Dendritic cell treated with granulocyte-macrophage colony-stimulating factor and Interleukin-4, amounts not matched to agents 40 ng/mL and 50 ng/mL, for 4 days (primary cell): ENCODE measurements around the gene TKTL1.
"Not testable (repeated sequence)": the region's sequence is repeated elsewhere in the genome, so short reads cannot be mapped to it uniquely, and the experiment has no call there.

Experiments used
- H3K27ac Mint-ChIP-seq: one replicate; pipeline ENCODE4 v1.8.0; 2022; ENCODE audit warnings: mild to moderate bottlenecking, mixed read lengths
- H3K27me3 Mint-ChIP-seq: one replicate; pipeline ENCODE4 v1.8.0; 2022; ENCODE audit warnings: mild to moderate bottlenecking, mixed read lengths
- H3K36me3 Mint-ChIP-seq: one replicate; pipeline ENCODE4 v1.8.0; 2022; ENCODE audit warnings: low read depth, mixed read lengths
- H3K4me1 Mint-ChIP-seq: one replicate; pipeline ENCODE4 v1.8.0; 2022; ENCODE audit warnings: low read depth, mixed read lengths
- H3K4me3 Mint-ChIP-seq: one replicate; pipeline ENCODE4 v1.8.0; 2022; ENCODE audit warnings: mild to moderate bottlenecking, moderate library complexity, mixed read lengths
- H3K9me3 Mint-ChIP-seq: one replicate; pipeline ENCODE4 v1.8.0; 2022; ENCODE audit warnings: mixed read lengths
- intact Hi-C: fragments of 100-400 bp; cut with micrococcal nuclease; formaldehyde crosslinking; loops from one replicate; pipeline ENCODE4 v1.15.0; 2022

Gene TKTL1

DNA sequence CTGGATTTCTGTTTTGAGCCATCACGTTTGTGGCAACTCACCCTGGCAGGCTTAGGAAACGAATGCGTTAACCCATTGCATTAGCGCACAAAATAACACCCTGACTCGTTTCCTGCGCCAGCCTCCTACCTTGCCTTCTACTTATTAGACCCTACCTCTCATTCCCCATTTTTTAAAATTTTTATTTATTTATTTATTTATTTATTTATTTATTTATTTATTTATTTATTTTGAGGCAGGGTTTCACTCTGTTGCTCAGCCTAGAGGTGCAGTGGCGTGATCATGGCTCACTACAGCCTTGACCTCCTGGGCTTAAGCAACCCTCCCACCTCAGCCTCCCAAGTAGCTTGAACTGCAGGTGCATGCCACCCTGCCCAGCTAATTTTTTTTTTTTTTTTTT, 7.4 kb downstream of the TKTL1 start:
- peaks cover 27% of the 10 kb centered on the region for H3K4me1 Mint-ChIP-seq
- H3K9me3 Mint-ChIP-seq, H3K36me3 Mint-ChIP-seq, H3K4me3 Mint-ChIP-seq, intact Hi-C loops, H3K27me3 Mint-ChIP-seq, H3K27ac Mint-ChIP-seq: not testable (repeated sequence)

DNA sequence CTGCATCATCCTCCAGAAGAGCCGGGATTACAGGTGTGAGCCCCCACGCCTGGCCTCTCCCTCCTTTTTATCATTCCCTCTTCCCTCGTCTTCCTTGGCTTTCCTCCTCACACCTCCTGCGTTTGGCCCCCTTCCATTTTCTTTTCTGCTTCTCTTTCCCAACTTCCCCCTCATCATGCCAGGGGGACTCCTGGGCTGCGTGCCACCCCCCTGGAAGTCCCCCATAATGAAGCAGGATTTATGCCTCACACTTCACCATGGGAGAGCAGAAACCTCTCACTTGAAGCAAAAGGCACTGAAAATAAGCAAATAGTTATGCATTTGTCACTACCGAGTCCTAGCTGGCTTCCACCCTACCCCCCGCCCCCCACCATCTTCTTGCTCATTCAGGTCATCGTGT, 7.9 kb downstream of the TKTL1 start:
- Mint-ChIP-seq H3K27me3 (peaks cover 2% of the 10 kb centered on the region), H3K27ac (no peak overlapping the region), H3K4me3 (no peak overlapping the region), H3K36me3 (no peaks in the 10 kb centered on the region), H3K4me1 (peaks cover 32% of the 10 kb centered on the region), H3K9me3 (no peaks in the 10 kb centered on the region)
- intact Hi-C loops, result no loop called here

DNA sequence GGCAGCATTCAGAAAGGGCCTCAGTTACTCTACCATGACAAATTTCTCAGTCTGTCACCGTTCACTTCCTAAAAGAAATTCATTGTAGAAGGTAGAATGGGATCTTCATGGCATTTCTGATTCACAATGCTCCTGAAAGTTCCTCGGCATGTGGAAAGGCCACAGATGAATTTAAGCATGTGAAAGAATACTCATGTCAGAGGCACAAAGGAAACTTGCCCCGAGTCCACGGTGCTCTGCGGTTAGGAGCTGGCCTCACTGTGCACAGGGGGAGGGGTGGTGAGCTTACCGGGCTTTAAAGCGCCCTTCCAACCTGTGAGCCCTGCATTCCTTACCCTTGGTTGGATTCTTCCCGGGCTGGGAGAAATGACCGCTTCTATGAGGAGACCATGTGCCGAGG, 9.3 kb downstream of the TKTL1 start:
- H3K27ac Mint-ChIP-seq, result no peak overlapping the region
- intact Hi-C loops, result no loop called here

DNA sequence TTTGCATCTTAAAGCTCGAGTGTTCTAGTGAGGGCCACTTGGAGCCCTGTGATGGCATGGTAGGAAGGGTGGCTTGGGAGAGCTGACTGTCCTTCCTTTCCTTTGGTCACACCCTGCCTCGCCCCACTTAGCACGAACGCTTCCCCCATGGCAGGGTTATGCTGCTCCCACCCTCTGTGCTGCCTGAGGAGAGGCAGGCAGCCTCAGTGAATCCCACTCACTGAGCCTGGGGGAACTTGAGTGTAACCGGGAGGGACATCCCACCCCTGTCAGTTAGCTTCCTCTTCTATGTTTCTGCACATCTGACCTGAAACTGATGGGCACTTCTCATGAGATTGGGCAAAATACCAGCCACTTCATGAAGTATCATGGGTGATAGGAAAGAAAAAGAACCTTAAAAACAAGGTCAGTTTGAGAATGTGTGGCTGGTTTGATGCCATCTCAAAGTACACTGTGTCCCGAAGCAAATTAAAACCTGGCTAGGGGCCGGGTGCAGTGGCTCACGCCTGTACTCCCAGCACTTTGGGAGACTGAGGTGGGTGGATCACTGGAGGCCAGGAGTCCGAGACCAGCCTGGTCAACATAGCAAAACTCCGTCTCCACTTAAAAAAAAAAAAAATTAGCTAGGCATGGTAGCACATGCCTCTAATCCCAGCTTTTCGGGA, 10.1 kb downstream of the TKTL1 start:
- H3K9me3 Mint-ChIP-seq, result no peaks in the 10 kb centered on the region
- peaks cover 2% of the 10 kb centered on the region for H3K27me3 Mint-ChIP-seq
- H3K4me1 Mint-ChIP-seq, result peaks cover 38% of the 10 kb centered on the region
- peak overlapping the region; percentile 60 for H3K27ac Mint-ChIP-seq
- H3K36me3 Mint-ChIP-seq, result no peaks in the 10 kb centered on the region
- intact Hi-C loops, result no loop called here
- H3K4me3 Mint-ChIP-seq, result no peak overlapping the region

More for the DNA sequence above, 9.3 kb downstream of the TKTL1 start:
- H3K27me3 Mint-ChIP-seq, result peaks cover 2% of the 10 kb centered on the region
- H3K36me3 Mint-ChIP-seq, result no peaks in the 10 kb centered on the region
- H3K4me1 Mint-ChIP-seq, result peaks cover 34% of the 10 kb centered on the region
- H3K4me3 Mint-ChIP-seq, result no peak overlapping the region
- no peaks in the 10 kb centered on the region for H3K9me3 Mint-ChIP-seq

DNA sequence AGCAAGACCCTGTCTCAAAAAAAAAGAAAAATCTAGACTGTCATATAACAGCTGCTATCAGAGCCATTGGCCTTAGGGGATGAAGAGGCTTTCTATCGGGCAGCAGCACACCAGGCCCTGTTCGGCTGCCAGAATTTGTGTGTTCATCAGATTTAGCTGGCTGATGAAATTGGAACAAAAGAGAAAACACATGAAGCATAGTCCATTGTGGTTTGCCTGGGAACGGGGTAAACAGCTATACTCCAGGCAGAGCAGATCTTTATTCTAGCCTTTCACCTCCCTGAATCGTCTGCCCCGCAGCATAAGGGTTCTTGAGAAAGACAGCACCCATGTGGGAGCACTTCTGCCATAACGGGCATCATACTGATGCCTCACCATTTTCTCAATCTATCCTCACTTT, 11.6 kb downstream of the TKTL1 start:
- intact Hi-C loops, result no loop called here
- Mint-ChIP-seq H3K9me3 (no peaks in the 10 kb centered on the region), H3K4me3 (no peak overlapping the region), H3K36me3 (no peaks in the 10 kb centered on the region), H3K27ac (no peak overlapping the region), H3K4me1 (peaks cover 51% of the 10 kb centered on the region), H3K27me3 (peaks cover 2% of the 10 kb centered on the region)

DNA sequence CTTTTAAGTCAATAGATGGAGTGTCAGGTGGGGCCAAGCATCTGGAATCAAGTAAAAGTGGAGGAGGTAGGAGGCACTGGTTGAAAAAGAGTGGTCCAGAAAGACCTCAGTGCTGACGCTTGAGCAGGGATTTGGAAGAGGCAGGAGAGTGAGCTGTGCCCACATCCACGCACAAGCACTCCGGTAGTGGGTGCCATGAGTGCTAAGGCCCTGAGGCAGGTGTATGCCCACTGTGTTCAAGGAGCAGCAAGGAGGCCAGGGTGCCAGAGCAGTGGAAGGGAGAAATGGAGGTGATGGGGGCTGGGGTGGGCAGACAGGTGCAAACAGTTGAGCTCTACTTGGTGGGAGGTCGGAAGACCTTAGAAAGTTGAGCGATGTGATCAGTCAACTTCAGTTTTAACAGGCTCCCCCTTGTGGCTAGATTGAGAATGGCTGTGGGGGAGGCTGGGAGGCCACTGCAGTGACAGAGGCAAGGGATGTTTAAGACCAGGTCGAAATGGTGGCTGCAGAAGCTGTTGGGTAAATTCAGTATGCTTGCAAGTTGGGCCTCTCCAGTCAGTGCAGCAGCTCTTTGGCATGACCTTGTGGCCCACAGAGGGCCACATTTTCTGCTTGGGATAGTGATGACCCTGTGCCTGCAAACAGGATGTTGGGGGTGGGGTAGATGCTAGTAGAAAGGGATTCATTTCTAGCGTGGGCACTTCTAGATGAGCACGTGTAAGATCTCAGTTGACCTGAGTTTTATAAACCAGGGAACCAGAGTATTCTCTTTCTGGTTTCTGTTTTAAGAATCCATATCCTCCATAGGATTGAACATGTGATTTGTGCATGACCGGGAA, 12.7 kb downstream of the TKTL1 start:
- H3K27me3 Mint-ChIP-seq, result peaks cover 2% of the 10 kb centered on the region
- peaks cover 50% of the 10 kb centered on the region for H3K4me1 Mint-ChIP-seq
- intact Hi-C loops, result no loop called here
- H3K27ac Mint-ChIP-seq, result no peak overlapping the region
- H3K36me3 Mint-ChIP-seq, result no peaks in the 10 kb centered on the region
- no peaks in the 10 kb centered on the region for H3K9me3 Mint-ChIP-seq
- no peak overlapping the region for H3K4me3 Mint-ChIP-seq

DNA sequence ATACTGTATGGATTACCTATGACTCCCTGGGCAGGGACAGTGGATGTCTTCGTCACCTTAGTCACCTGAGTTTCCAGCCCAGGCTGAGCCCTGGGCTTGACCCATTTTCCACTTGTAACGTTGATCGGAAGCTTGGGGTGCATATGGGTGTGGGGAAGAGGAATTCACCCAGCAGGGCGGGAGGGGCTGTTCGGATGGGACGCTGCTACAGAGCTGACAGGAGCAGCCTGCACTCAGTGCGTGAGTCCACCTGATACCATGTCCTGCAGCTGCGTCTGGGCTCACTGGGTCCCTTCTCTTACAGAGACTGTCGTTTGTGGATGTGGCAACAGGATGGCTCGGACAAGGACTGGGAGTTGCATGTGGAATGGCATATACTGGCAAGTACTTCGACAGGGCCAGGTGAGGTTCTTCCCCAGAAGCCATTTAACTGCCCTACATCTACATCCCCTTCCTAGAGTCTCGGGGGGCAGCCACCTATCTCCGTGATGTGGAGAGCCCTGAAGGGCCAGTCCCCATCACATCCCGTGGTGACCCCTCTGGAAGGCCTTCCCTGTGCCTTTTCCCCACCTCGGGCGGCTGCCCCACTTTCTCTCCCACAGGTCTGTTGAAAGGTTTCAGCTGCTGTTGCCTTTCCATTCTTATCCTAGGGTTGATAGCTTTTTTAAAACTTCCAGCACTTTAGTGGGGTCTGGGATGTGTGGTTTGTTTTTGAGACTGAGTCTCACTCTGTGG, 13.6 kb downstream of the TKTL1 start:
- H3K9me3 Mint-ChIP-seq, result no peaks in the 10 kb centered on the region
- peaks cover 2% of the 10 kb centered on the region for H3K27me3 Mint-ChIP-seq
- no peak overlapping the region for H3K4me3 Mint-ChIP-seq
- H3K27ac Mint-ChIP-seq, result no peak overlapping the region
- peaks cover 42% of the 10 kb centered on the region for H3K4me1 Mint-ChIP-seq
- intact Hi-C loops, result no loop called here
- no peaks in the 10 kb centered on the region for H3K36me3 Mint-ChIP-seq

DNA sequence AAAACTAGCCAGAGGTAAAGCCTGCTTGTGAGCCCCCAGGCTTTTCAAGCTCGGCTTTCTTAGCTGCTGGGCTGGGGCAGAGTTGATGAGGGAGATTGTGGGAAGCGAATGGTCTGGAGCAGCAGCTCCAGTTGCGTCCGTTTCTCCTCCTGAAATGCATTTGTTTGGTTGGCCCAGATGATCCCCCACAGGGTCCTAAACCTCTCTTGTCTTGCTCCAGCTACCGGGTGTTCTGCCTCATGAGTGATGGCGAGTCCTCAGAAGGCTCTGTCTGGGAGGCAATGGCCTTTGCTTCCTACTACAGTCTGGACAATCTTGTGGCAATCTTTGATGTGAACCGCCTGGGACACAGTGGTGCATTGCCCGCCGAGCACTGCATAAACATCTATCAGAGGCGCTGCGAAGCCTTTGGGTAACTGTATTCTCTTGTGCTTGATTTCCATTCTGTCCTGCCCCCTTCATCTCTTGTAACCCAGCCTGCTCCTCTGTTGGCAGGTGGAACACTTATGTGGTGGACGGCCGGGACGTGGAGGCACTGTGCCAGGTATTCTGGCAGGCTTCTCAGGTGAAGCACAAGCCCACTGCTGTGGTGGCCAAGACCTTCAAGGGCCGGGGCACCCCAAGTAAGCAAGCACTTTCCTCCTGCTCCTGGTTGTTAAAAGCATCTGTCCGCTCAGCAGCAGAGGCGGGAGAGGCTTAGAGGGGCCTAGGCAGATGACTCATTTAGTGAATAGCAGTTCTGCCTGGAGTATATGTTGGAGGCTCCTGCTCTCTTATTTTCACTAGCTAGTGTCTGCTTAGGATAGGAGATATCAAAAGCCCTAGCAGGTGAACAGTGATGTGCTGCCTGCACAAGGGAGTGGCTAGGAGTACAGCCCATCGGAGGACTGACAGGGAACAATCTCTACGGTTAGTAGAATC, 15.3 kb downstream of the TKTL1 start:
- Mint-ChIP-seq H3K36me3 (no peaks in the 10 kb centered on the region), H3K9me3 (no peaks in the 10 kb centered on the region), H3K27ac (no peak overlapping the region), H3K27me3 (peaks cover 2% of the 10 kb centered on the region), H3K4me3 (no peak overlapping the region), H3K4me1 (peaks cover 34% of the 10 kb centered on the region)
- intact Hi-C loops, result no loop called here

DNA sequence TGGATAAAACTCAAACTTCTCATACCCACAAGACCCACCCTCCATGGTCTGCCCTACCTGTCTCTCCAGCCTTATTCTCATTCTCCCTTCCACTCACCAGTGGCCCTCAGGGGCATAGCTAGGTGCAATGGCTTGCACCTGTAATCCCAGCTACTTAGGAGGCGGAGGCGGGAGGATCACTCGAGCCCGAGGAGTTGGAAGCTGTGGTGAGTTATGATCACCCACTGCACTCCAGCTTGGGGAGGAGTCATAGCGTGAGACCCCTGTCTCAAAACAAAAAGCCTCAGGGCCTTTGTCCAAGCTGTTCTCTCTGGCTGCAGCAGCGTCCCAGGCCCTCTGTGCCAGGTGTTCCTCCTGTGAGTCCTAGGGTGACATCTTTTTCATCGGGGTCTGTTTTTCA, 16.5 kb downstream of the TKTL1 start:
- no peaks in the 10 kb centered on the region for H3K36me3 Mint-ChIP-seq
- no peak overlapping the region for H3K4me3 Mint-ChIP-seq
- peaks cover 29% of the 10 kb centered on the region for H3K4me1 Mint-ChIP-seq
- H3K27me3 Mint-ChIP-seq, result peaks cover 3% of the 10 kb centered on the region
- no peaks in the 10 kb centered on the region for H3K9me3 Mint-ChIP-seq
- no peak overlapping the region for H3K27ac Mint-ChIP-seq
- intact Hi-C loops, result no loop called here

DNA sequence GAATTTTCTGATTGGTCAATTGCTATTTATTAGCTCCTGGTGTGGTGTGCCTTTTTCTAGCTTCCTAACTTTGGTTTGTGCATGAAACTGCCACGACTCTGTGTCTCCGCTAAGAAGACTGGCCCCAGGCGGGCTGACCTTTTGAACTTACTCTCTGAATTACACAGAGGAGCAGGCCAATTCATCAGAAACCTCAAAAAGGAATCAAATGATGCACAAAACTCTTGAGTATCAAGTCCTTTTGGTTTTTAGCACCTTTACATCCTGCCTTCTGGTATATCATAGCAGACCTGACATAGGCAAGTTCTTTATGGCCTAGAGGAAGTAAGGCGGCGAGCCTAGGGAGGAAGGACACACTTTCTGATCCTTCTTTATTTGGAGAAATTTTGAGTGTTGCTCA, 17.6 kb downstream of the TKTL1 start:
- Mint-ChIP-seq H3K27me3 (peaks cover 6% of the 10 kb centered on the region), H3K9me3 (no peaks in the 10 kb centered on the region), H3K4me3 (no peak overlapping the region), H3K4me1 (peaks cover 27% of the 10 kb centered on the region), H3K36me3 (no peaks in the 10 kb centered on the region), H3K27ac (peak overlapping the region; percentile 65)
- intact Hi-C loops, result no loop called here

DNA sequence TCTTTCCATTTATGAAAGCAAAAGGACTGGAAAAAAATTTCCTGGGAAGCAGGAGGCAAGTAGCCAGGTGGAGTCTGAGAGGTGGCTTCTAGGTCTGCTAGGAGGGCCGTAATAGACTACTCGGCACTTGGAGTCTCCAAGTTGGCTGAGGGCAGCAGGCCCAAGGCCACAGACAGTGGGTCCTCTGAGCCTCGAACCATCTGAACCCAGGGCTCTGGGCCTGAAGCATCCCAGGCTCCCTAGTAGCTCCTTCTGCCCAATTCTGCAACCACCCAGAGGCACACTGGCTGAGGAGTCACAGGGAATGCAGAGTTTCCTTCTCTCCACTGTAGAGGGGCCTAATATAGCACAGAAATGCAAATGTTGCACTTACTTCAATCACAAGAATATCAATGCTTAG, 19.8 kb downstream of the TKTL1 start:
- H3K27me3 Mint-ChIP-seq, result peaks cover 11% of the 10 kb centered on the region
- H3K4me3 Mint-ChIP-seq, result no peak overlapping the region
- H3K9me3 Mint-ChIP-seq, result no peaks in the 10 kb centered on the region
- no peaks in the 10 kb centered on the region for H3K36me3 Mint-ChIP-seq
- H3K4me1 Mint-ChIP-seq, result peaks cover 21% of the 10 kb centered on the region
- no peak overlapping the region for H3K27ac Mint-ChIP-seq
- intact Hi-C loops, result no loop called here

DNA sequence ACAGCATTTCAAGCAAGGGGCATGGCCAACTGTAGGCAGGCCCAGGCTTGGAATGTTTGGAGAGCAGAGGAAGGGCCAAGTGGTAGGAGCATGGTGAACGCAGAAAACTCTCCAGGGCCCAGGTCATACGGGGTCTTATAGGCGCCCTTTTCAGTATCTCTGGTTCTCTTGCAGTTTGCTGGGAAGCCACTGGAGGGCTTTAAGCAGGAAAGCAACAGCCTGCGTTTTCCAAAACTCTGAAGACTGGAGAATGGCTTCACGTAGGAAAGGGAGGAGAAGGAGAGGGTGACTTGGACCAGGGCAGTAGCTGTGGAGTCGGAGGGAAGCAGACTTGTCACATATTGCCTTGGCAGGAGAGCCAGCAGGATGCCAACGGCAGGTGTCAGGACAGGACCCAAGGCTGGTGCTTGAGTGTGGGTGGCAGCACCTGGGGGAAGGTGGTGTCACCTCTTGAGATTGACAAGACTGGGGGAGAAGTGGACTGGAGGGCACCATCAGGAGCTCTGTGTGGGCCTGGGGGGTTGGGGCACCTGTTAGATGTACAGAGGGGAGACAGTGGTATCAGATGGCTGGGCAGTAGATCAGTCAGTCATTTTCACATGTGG, 21.9 kb downstream of the TKTL1 start:
- intact Hi-C loops, result no loop called here
- H3K4me1 Mint-ChIP-seq, result peaks cover 5% of the 10 kb centered on the region
- no peaks in the 10 kb centered on the region for H3K9me3 Mint-ChIP-seq
- H3K36me3 Mint-ChIP-seq, result no peaks in the 10 kb centered on the region
- no peak overlapping the region for H3K27ac Mint-ChIP-seq
- no peak overlapping the region for H3K4me3 Mint-ChIP-seq
- peaks cover 20% of the 10 kb centered on the region for H3K27me3 Mint-ChIP-seq

DNA sequence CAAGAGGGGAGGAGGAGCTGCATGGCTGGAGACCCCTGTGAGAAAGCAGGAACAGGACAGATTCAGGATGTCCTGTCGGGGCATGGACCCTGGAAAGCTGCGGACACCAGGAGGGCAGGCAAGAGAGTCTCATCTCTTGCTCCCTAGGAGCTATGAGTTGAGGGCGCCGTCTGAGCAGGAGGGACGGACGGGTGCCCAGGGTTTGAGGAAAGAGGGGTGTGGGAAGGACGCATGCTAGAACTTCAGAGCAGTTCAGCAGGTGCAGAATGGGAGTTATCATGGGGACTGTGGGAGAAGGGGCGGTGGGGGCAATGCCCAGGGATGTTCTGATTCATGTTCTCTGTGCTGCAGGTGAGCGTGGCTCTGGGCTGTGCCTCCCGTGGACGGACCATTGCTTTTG, 24.8 kb downstream of the TKTL1 start:
- Mint-ChIP-seq H3K4me3 (no peak overlapping the region), H3K36me3 (no peaks in the 10 kb centered on the region), H3K27me3 (peaks cover 29% of the 10 kb centered on the region), H3K27ac (no peak overlapping the region), H3K4me1 (peaks cover 5% of the 10 kb centered on the region), H3K9me3 (no peaks in the 10 kb centered on the region)
- intact Hi-C loops, result no loop called here
